Measurements from ENCODE around the gene B4GALT2. TPM values are rescaled to one million over a fixed set of nuclear protein-coding genes. Genes with fewer than 3 reads are reported as not detected.
A peak's percentile ranks its signal among the peaks of the same experiment; 100 is the strongest.

The B4GALT2 gene
- total RNA-seq, 1 experiment from 2014 or later = 66.2 TPM

- no peaks in the 10 kb centered on the region for H4K20me1 ChIP-seq (ENCODE audit: insufficient read depth)
- H3K4me1 ChIP-seq (replicated peaks; ENCODE audit: insufficient read depth) = peaks cover 49% of the 10 kb centered on the region
- H3K9me3 ChIP-seq (ENCODE audit: insufficient read depth, low read depth) = peaks cover 2% of the 10 kb centered on the region; the same call in 1 of the 2 replicates
- no TSS peak for BruUV-seq (replicated peaks)
- ChIA-PET POLR2A (ENCODE audit: unreplicated experiment) (no interaction called here), CTCF (interaction anchor here (0.9 to 3.2 kb wide), 3 partner anchors 106 to 283 kb away, joined by 4 to 15 read pairs (median 4); no protein-coding TSS in a partner anchor)
- peaks cover 46% of the 10 kb centered on the region; the same call in 1 of the 2 replicates for H3F3A ChIP-seq (ENCODE audit: insufficient read depth, low read depth)
- no peak overlapping the region for H3K4me3 ChIP-seq
- no peak overlapping the region for H3K27ac ChIP-seq
- H3K4me2 ChIP-seq = no peak overlapping the region
- 0 out of 2 replicates have a peak, but pooled peaks cover 7% of the 10 kb centered on the region for H3K79me2 ChIP-seq (ENCODE audit: low read depth)
- intact Hi-C loops (cut with micrococcal nuclease; ENCODE audit: unreplicated experiment) = no loop called here
- no peaks in the 10 kb centered on the region for H3K36me3 ChIP-seq (ENCODE audit: low read depth)
- H3K27me3 ChIP-seq (ENCODE audit: insufficient read depth, low read depth) = no peaks in the 10 kb centered on the region
- no peak for DNase-seq
- TF ChIP-seq EZH2 (IDR thresholded peaks at IDR 0.05; ENCODE audit: low read depth) (no peak), CTCF (conservative IDR thresholded peaks at IDR 0.05) (no peak)
- no peak overlapping the region for H2AFZ ChIP-seq
- no peaks in the 10 kb centered on the region for H3K9me2 ChIP-seq (ENCODE audit: insufficient read depth)
Observed at GRCh38 chr1:43930949-43931275, 48.1 kb upstream of the B4GALT2 start.

- Histone ChIP-seq H2AFZ (no peak overlapping the region), H3K4me2 (peak overlapping the region; percentile 95), H3K9me2 (ENCODE audit: insufficient read depth) (no peaks in the 10 kb centered on the region), H3K36me3 (ENCODE audit: low read depth) (no peaks in the 10 kb centered on the region), H3K4me3 (peak overlapping the region; percentile 90; the same call in 1 of the 2 replicates), H3K79me2 (ENCODE audit: low read depth) (0 out of 2 replicates have a peak, but pooled peaks cover 7% of the 10 kb centered on the region), H3K27ac (peak overlapping the region; percentile 84; the same call in 1 of the 2 replicates), H3K27me3 (ENCODE audit: insufficient read depth, low read depth) (no peaks in the 10 kb centered on the region), H3K9me3 (ENCODE audit: insufficient read depth, low read depth) (peaks cover 2% of the 10 kb centered on the region; the same call in 1 of the 2 replicates), H3F3A (ENCODE audit: insufficient read depth, low read depth) (peaks cover 46% of the 10 kb centered on the region; the same call in 1 of the 2 replicates), H4K20me1 (ENCODE audit: insufficient read depth) (no peaks in the 10 kb centered on the region), H3K4me1 (replicated peaks; ENCODE audit: insufficient read depth) (peaks cover 49% of the 10 kb centered on the region)
- ChIA-PET POLR2A (ENCODE audit: unreplicated experiment) (no interaction called here), CTCF (interaction anchor here (1.1 to 4.0 kb wide), 3 partner anchors 14 to 167 kb away, joined by 3 to 185 read pairs (median 4); partner anchors contain the start of gene DPH2)
- intact Hi-C loops (cut with micrococcal nuclease; ENCODE audit: unreplicated experiment) = no loop called here
- TF ChIP-seq CTCF (conservative IDR thresholded peaks at IDR 0.05) = no peak
- TF ChIP-seq EZH2 (IDR thresholded peaks at IDR 0.05; ENCODE audit: low read depth) = no peak
- DNase-seq = no peak
- no TSS peak for BruUV-seq (replicated peaks)
Observed at GRCh38 chr1:43931711-43932660, 47.0 kb upstream of the B4GALT2 start.

GRCh38 chr1:43932786-43933385 lies 46.1 kb upstream of the B4GALT2 start:
- ChIA-PET CTCF (interaction anchor here (0.6 to 4.0 kb wide), 6 partner anchors 9 to 168 kb away, joined by 3 to 185 read pairs (median 4); partner anchors contain the start of gene DPH2), POLR2A (ENCODE audit: unreplicated experiment) (interaction anchor here (0.6 to 0.9 kb wide), 2 partner anchors 43 to 149 kb away, joined by 4 to 11 read pairs; no protein-coding TSS in a partner anchor)
- peaks cover 49% of the 10 kb centered on the region for H3K4me1 ChIP-seq (replicated peaks; ENCODE audit: insufficient read depth)
- H3K4me2 ChIP-seq = peak overlapping the region; percentile 95
- H3K36me3 ChIP-seq (ENCODE audit: low read depth) = no peaks in the 10 kb centered on the region
- H3K9me3 ChIP-seq (ENCODE audit: insufficient read depth, low read depth) = peaks cover 2% of the 10 kb centered on the region; the same call in 1 of the 2 replicates
- TSS peak; percentile 41 for BruUV-seq (replicated peaks)
- H3K4me3 ChIP-seq = peak overlapping the region; percentile 90
- H3F3A ChIP-seq (ENCODE audit: insufficient read depth, low read depth) = peaks cover 46% of the 10 kb centered on the region; the same call in 1 of the 2 replicates
- TF ChIP-seq EZH2 (IDR thresholded peaks at IDR 0.05; ENCODE audit: low read depth) (no peak), CTCF (conservative IDR thresholded peaks at IDR 0.05) (no peak)
- H3K27me3 ChIP-seq (ENCODE audit: insufficient read depth, low read depth) = no peaks in the 10 kb centered on the region
- H3K9me2 ChIP-seq (ENCODE audit: insufficient read depth) = no peaks in the 10 kb centered on the region
- intact Hi-C loops (cut with micrococcal nuclease; ENCODE audit: unreplicated experiment) = loop anchor here (1.0 kb wide), 1 partner anchor 396 kb away; no protein-coding TSS in a partner anchor
- peak overlapping the region; percentile 85 for H2AFZ ChIP-seq
- H4K20me1 ChIP-seq (ENCODE audit: insufficient read depth) = no peaks in the 10 kb centered on the region
- peak overlapping the region; percentile 84 for H3K27ac ChIP-seq
- peak in 1 of 2 experiments; percentile 66 for DNase-seq
- H3K79me2 ChIP-seq (ENCODE audit: low read depth) = 0 out of 2 replicates have a peak, but pooled peaks cover 7% of the 10 kb centered on the region
